ENCODE data around the gene MAN1A1.

GRCh38 chr6:119132261-119132981, 217.1 kb downstream of the MAN1A1 start:
- TF ChIP-seq EP300 (IDR thresholded peaks at IDR 0.05) (no peak), CTCF (IDR thresholded peaks at IDR 0.05) (no peak)

Measured in suprapubic skin (tissue), 3 donors.